ENCODE data around the gene SMIM45.

SMIM45 gene

GRCh38 chr22:41982865-41983264 lies 30.9 kb downstream of the SMIM45 start:
- no peak for ATAC-seq
- Histone ChIP-seq H3K4me3 (no peak overlapping the region), H3K9me3 (replicated peaks; ENCODE audit: control insufficient read depth, insufficient read depth, low read length) (no peaks in the 10 kb centered on the region), H4K20me1 (ENCODE audit: control insufficient read depth, insufficient read depth) (no peaks in the 10 kb centered on the region), H3K4me1 (ENCODE audit: control insufficient read depth, insufficient read depth, low read length) (peaks cover 3% of the 10 kb centered on the region; the same call in 1 of the 2 replicates), H3K27me3 (replicated peaks in 1 of 2; ENCODE audit: control insufficient read depth in 2 of 2, insufficient read depth in 2 of 2, low read length in 1 of 2) (no peaks in the 10 kb centered on the region; a peak in 2 of 4 replicates), H2AFZ (ENCODE audit: control insufficient read depth, low read depth, low read length) (no peak overlapping the region), H3K9ac (ENCODE audit: control insufficient read depth, insufficient read depth, low read length) (no peak overlapping the region), H3K4me2 (ENCODE audit: control insufficient read depth, insufficient read depth) (no peak overlapping the region), H3K36me3 (ENCODE audit: control insufficient read depth in 2 of 2, insufficient read depth in 2 of 2, low read length in 1 of 2) (no peaks in the 10 kb centered on the region), H3K27ac (ENCODE audit: control insufficient read depth, insufficient read depth) (no peak overlapping the region), H3K79me2 (ENCODE audit: control insufficient read depth, insufficient read depth, low read length) (no peaks in the 10 kb centered on the region)
- RAD21 ChIA-PET (ENCODE audit: unreplicated experiment), result no interaction called here
- intact Hi-C loops (cut with micrococcal nuclease; ENCODE audit: unreplicated experiment) (no loop called here), in situ Hi-C loops (cut with MboI) (no loop called here)
- TF ChIP-seq MYC (IDR thresholded peaks at IDR 0.05; ENCODE audit: insufficient read depth, insufficient read length, insufficient replicate concordance, low read length, severe bottlenecking) (no peak), EZH2 (IDR thresholded peaks at IDR 0.05; ENCODE audit: borderline replicate concordance, control insufficient read depth, low read depth, low read length) (no peak)
- BruUV-seq (replicated peaks), result no TSS peak
- SMC1A ChIA-PET (ENCODE audit: uncharacterized antibody, unreplicated experiment), result interaction anchor here (0.7 to 1.2 kb wide), 5 partner anchors 11 to 130 kb away, joined by 3 to 5 read pairs (median 4); no protein-coding TSS in a partner anchor
- POLR2A ChIA-PET, result interaction anchor here (0.6 to 0.9 kb wide), 2 partner anchors 284 to 1333 kb away, joined by 3 to 5 read pairs; no protein-coding TSS in a partner anchor
- no peak for FAIRE-seq
- 88% methylated on average over 4 of the region's 5 CpGs for WGBS (ENCODE audit: insufficient coverage, insufficient replicate concordance, low lambda C conversion rate, missing lambda C conversion rate)
- CTCF ChIA-PET, result interaction anchor here (0.7 to 1.3 kb wide), 2 partner anchors 29 to 330 kb away, joined by 3 read pairs; no protein-coding TSS in a partner anchor
- no peak for DNase-seq (ENCODE audit: low read depth, low spot score)

- no peak for FAIRE-seq
- Histone ChIP-seq H3K36me3 (ENCODE audit: control insufficient read depth in 2 of 2, insufficient read depth in 2 of 2, low read length in 1 of 2) (no peaks in the 10 kb centered on the region), H3K4me2 (ENCODE audit: control insufficient read depth, insufficient read depth) (no peak overlapping the region), H3K27me3 (replicated peaks in 1 of 2; ENCODE audit: control insufficient read depth in 2 of 2, insufficient read depth in 2 of 2, low read length in 1 of 2) (no peaks in the 10 kb centered on the region), H4K20me1 (ENCODE audit: control insufficient read depth, insufficient read depth) (no peaks in the 10 kb centered on the region), H3K9ac (ENCODE audit: control insufficient read depth, insufficient read depth, low read length) (no peak overlapping the region), H3K4me1 (ENCODE audit: control insufficient read depth, insufficient read depth, low read length) (peaks cover 3% of the 10 kb centered on the region; the same call in 1 of the 2 replicates), H2AFZ (ENCODE audit: control insufficient read depth, low read depth, low read length) (no peak overlapping the region), H3K27ac (ENCODE audit: control insufficient read depth, insufficient read depth) (no peak overlapping the region), H3K79me2 (ENCODE audit: control insufficient read depth, insufficient read depth, low read length) (no peaks in the 10 kb centered on the region), H3K9me3 (replicated peaks; ENCODE audit: control insufficient read depth, insufficient read depth, low read length) (no peaks in the 10 kb centered on the region), H3K4me3 (no peak overlapping the region)
- TF ChIP-seq NR2C2 (IDR thresholded peaks at IDR 0.05; ENCODE audit: borderline replicate concordance, control insufficient read depth, insufficient read length, low read depth) (no peak), CREB1 (IDR thresholded peaks at IDR 0.05; ENCODE audit: low read depth) (no peak), E4F1 (IDR thresholded peaks at IDR 0.05; ENCODE audit: borderline replicate concordance, partially characterized antibody) (no peak), MEF2B (IDR thresholded peaks at IDR 0.05; ENCODE audit: partially characterized antibody, poor library complexity, severe bottlenecking) (no peak), HDAC6 (IDR thresholded peaks at IDR 0.05; ENCODE audit: unreplicated experiment) (no peak), RELB (IDR thresholded peaks at IDR 0.05; ENCODE audit: low read depth) (no peak), HDGF (IDR thresholded peaks at IDR 0.05) (no peak)
- ChIA-PET SMC1A (ENCODE audit: uncharacterized antibody, unreplicated experiment) (interaction anchor here (0.7 to 1.2 kb wide), 5 partner anchors 10 to 129 kb away, joined by 3 to 5 read pairs (median 4); no protein-coding TSS in a partner anchor), RAD21 (ENCODE audit: unreplicated experiment) (no interaction called here), CTCF (interaction anchor here (1.3 kb wide), 1 partner anchor 28 kb away, joined by 3 read pairs; no protein-coding TSS in a partner anchor), POLR2A (interaction anchor here (0.6 to 0.9 kb wide), 2 partner anchors 285 to 1334 kb away, joined by 3 to 5 read pairs; no protein-coding TSS in a partner anchor)
- in situ Hi-C loops (cut with MboI) (no loop called here), intact Hi-C loops (cut with micrococcal nuclease; ENCODE audit: unreplicated experiment) (no loop called here)
- no peak for ATAC-seq
- no peak for DNase-seq (ENCODE audit: low read depth, low spot score)
- WGBS (ENCODE audit: insufficient coverage, insufficient replicate concordance, low lambda C conversion rate, missing lambda C conversion rate), result 55% methylated on average over 6 of the region's 6 CpGs
- BruUV-seq (replicated peaks), result no TSS peak
Observed at GRCh38 chr22:41983513-41984405, 31.8 kb downstream of the SMIM45 start.
